GM12878 (cell line): Measurements from ENCODE around the gene ZSWIM3.

ENCODE experiments used
- HDAC6 ChIP-seq: fragments of 200-600 bp; sonication (generic); IDR thresholded peaks from one replicate; pipeline ENCODE4 v1.8.0; 2017; ENCODE audit warnings: antibody characterized with exemption; ENCODE audit not compliant: unreplicated experiment
- MYC ChIP-seq: IDR thresholded peaks from 2 replicates; pipeline ENCODE4 v1.6.1; 2011; ENCODE audit warnings: mild to moderate bottlenecking, low read length, moderate library complexity, inconsistent platforms; ENCODE audit not compliant: insufficient read depth, insufficient replicate concordance, insufficient read length, severe bottlenecking
- POLR2A ChIP-seq: IDR thresholded peaks from 2 replicates; pipeline ENCODE4 v1.6.1; 2011; ENCODE audit warnings: low read depth, mild to moderate bottlenecking, low read length
- POLR2AphosphoS5 ChIP-seq: IDR thresholded peaks from 2 replicates; pipeline ENCODE4 v1.6.1; 2011; ENCODE audit warnings: mild to moderate bottlenecking, low read length, inconsistent platforms
- TF ChIP-seq, protein P1 (sequence below), 3 experiments: IDR thresholded peaks in 2 of 3; conservative IDR thresholded peaks in 1 of 3; 2 replicates each; pipeline ENCODE4 v1.5.1; 2011; ENCODE audit warnings: low read depth in 3 of 3, low read length in 3 of 3, mild to moderate bottlenecking in 3 of 3, control low read depth in 2 of 3, moderate library complexity in 2 of 3, inconsistent platforms in 1 of 3, mixed read lengths in 1 of 3; ENCODE audit not compliant: control insufficient read depth in 2 of 3, insufficient read depth in 1 of 3; ENCODE audit errors: extremely low read depth in 1 of 3

DNA sequence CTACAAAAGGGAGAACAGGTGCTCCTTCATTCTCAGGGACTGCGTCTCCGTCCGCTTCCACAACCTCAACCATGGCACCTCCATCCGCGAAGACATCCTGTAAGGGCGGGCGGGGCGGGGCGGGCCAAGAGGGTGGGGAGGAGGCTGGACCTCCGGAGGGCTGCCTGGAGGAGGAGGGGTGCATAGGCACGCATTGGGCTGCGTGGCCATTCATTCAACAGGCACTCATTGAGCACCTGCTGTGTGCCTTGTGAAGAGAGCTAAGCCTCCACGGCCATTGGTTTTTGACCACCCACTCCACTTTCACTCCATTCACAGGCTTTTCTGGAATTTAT, 435 bp downstream of the ZSWIM3 start:
- no peak for TF ChIP-seq POLR2AphosphoS5
- TF ChIP-seq HDAC6, result no peak
- TF ChIP-seq POLR2A, result peak; percentile 7; the same call in 1 of the 2 replicates
- TF ChIP-seq, protein P1, sequence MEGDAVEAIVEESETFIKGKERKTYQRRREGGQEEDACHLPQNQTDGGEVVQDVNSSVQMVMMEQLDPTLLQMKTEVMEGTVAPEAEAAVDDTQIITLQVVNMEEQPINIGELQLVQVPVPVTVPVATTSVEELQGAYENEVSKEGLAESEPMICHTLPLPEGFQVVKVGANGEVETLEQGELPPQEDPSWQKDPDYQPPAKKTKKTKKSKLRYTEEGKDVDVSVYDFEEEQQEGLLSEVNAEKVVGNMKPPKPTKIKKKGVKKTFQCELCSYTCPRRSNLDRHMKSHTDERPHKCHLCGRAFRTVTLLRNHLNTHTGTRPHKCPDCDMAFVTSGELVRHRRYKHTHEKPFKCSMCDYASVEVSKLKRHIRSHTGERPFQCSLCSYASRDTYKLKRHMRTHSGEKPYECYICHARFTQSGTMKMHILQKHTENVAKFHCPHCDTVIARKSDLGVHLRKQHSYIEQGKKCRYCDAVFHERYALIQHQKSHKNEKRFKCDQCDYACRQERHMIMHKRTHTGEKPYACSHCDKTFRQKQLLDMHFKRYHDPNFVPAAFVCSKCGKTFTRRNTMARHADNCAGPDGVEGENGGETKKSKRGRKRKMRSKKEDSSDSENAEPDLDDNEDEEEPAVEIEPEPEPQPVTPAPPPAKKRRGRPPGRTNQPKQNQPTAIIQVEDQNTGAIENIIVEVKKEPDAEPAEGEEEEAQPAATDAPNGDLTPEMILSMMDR (IDR thresholded peaks at IDR 0.05 in 2 of 3, conservative IDR thresholded peaks at IDR 0.05 in 1 of 3; ENCODE audit: control insufficient read depth in 2 of 3, extremely low read depth in 1 of 3, insufficient read depth in 1 of 3, low read depth in 3 of 3, low read length in 3 of 3), result no peak
- no peak for TF ChIP-seq MYC
